IMR-90 (cell line): Measurements from ENCODE around the gene OR11A1. TPM values are rescaled to one million over a fixed set of nuclear protein-coding genes. Genes with fewer than 3 reads are reported as not detected.

Source experiments
- ATAC-seq: fragments of 200-7000 bp; cut with Tn5 transposase; 2 replicates; pipeline ENCODE4 v1.9.1; 2020; ENCODE audit warnings: low read depth, mild to moderate bottlenecking, moderate library complexity
- BruUV-seq: library from RNA; stranded (reverse); fragments of 400-500 nt; replicated peaks from 2 replicates; lab custom pipeline; 2021; lab: Mats Ljungman, UMichigan
- CTCF ChIA-PET: fragments of 300-600 bp; formaldehyde crosslinking; extraction: SDS; loops from one replicate; lab custom pipeline; 2021; ENCODE audit warnings: antibody characterized with exemption; lab: Yijun Ruan, JAX
- POLR2A ChIA-PET: fragments of 300-600 bp; sonication (Branson Sonifier 250); formaldehyde crosslinking; loops from one replicate; lab custom pipeline; 2022; ENCODE audit warnings: antibody characterized with exemption; ENCODE audit not compliant: unreplicated experiment; lab: Charles Lee
- DNase-seq: peaks from one replicate; pipeline ENCODE4 v3.0.0; 2013
- H2AFZ ChIP-seq: replicated peaks from 2 replicates; pipeline ENCODE3; 2013; ENCODE audit warnings: low read length, mild to moderate bottlenecking; ENCODE audit not compliant: poor library complexity
- H2AK5ac ChIP-seq: 2 replicates; pipeline ENCODE4 v1.6.1; 2013; ENCODE audit warnings: low read depth, low read length, inconsistent platforms
- H2AK9ac ChIP-seq: replicated peaks from 2 replicates; pipeline ENCODE3; 2013; ENCODE audit warnings: mild to moderate bottlenecking, low read depth, low read length, moderate library complexity; ENCODE audit not compliant: poor library complexity
- H2BK120ac ChIP-seq: 2 replicates; pipeline ENCODE4 v1.6.1; 2013; ENCODE audit warnings: low read depth, low read length, inconsistent platforms
- H2BK15ac ChIP-seq: 3 replicates; pipeline ENCODE4 v1.6.1; 2013; ENCODE audit warnings: low read depth, low read length, inconsistent platforms
- H2BK20ac ChIP-seq: 2 replicates; pipeline ENCODE4 v1.6.1; 2013; ENCODE audit warnings: low read depth, mild to moderate bottlenecking, inconsistent platforms, low read length, moderate library complexity
- H2BK5ac ChIP-seq: 2 replicates; pipeline ENCODE4 v1.6.1; 2013; ENCODE audit warnings: mild to moderate bottlenecking, low read depth, low read length, inconsistent platforms; ENCODE audit not compliant: poor library complexity, severe bottlenecking
- H3K14ac ChIP-seq: replicated peaks from 2 replicates; pipeline ENCODE4 v1.6.1; 2013; ENCODE audit warnings: low read depth, low read length, inconsistent platforms
- H3K18ac ChIP-seq: 2 replicates; pipeline ENCODE4 v1.6.1; 2013; ENCODE audit warnings: low read depth, low read length, control low read depth
- H3K23ac ChIP-seq: 2 replicates; pipeline ENCODE4 v1.6.1; 2013; ENCODE audit warnings: low read depth, low read length, inconsistent platforms
- H3K27ac ChIP-seq: 2 replicates; pipeline ENCODE4 v1.5.1; 2013; ENCODE audit warnings: mild to moderate bottlenecking, control low read depth, low read length; ENCODE audit not compliant: insufficient read depth
- H3K27me3 ChIP-seq: 2 replicates; pipeline ENCODE4 v1.6.1; 2013; ENCODE audit warnings: low read length; ENCODE audit not compliant: control insufficient read depth, insufficient read depth
- H3K36me3 ChIP-seq: 2 replicates; pipeline ENCODE4 v1.6.1; 2013; ENCODE audit warnings: low read length, mixed read lengths; ENCODE audit not compliant: control insufficient read depth, insufficient read depth
- H3K4ac ChIP-seq: 2 replicates; pipeline ENCODE4 v1.6.1; 2013; ENCODE audit warnings: low read depth, low read length, inconsistent platforms
- H3K4me1 ChIP-seq: 2 replicates; pipeline ENCODE4 v1.6.1; 2013; ENCODE audit warnings: low read length, mixed read lengths; ENCODE audit not compliant: control insufficient read depth, insufficient read depth
- H3K4me2 ChIP-seq: 2 replicates; pipeline ENCODE4 v1.6.1; 2013; ENCODE audit warnings: low read depth, mild to moderate bottlenecking, control low read depth, low read length, moderate library complexity
- H3K4me3 ChIP-seq: 2 replicates; pipeline ENCODE4 v1.5.1; 2013; ENCODE audit warnings: low read depth, mild to moderate bottlenecking, control low read depth, low read length, moderate library complexity; ENCODE audit not compliant: insufficient read depth
- H3K56ac ChIP-seq: 2 replicates; pipeline ENCODE4 v1.6.1; 2013; ENCODE audit warnings: low read length, inconsistent platforms; ENCODE audit not compliant: insufficient read depth; ENCODE audit errors: extremely low read depth
- H3K79me1 ChIP-seq, 2 experiments: 2 replicates each; pipeline ENCODE4 v1.6.1; 2013; ENCODE audit warnings: low read length in 2 of 2, inconsistent platforms in 1 of 2, low read depth in 1 of 2
- H3K9ac ChIP-seq: 2 replicates; pipeline ENCODE4 v1.6.1; 2013; ENCODE audit warnings: low read depth, low read length, control low read depth
- H3K9me1 ChIP-seq: 2 replicates; pipeline ENCODE4 v1.6.1; 2013; ENCODE audit warnings: low read length, inconsistent platforms; ENCODE audit not compliant: insufficient read depth
- H3K9me3 ChIP-seq: 2 replicates; pipeline ENCODE4 v1.6.1; 2013; ENCODE audit warnings: low read length; ENCODE audit not compliant: control insufficient read depth, insufficient read depth
- H4K20me1 ChIP-seq: 2 replicates; pipeline ENCODE4 v1.6.1; 2013; ENCODE audit warnings: low read length, inconsistent platforms; ENCODE audit not compliant: insufficient read depth
- H4K5ac ChIP-seq: 2 replicates; pipeline ENCODE4 v1.6.1; 2013; ENCODE audit warnings: mild to moderate bottlenecking, low read depth, low read length, control low read depth
- H4K8ac ChIP-seq, 2 experiments: 2 replicates each; pipeline ENCODE4 v1.6.1; 2013; ENCODE audit warnings: low read depth in 2 of 2, low read length in 2 of 2, control low read depth in 1 of 2, inconsistent platforms in 1 of 2
- H4K91ac ChIP-seq: 2 replicates; pipeline ENCODE4 v1.6.1; 2013; ENCODE audit warnings: low read depth, low read length, inconsistent platforms; ENCODE audit not compliant: insufficient read depth
- BHLHE40 ChIP-seq: fragments of 150-350 bp; IDR thresholded peaks from 2 replicates; pipeline ENCODE4 v1.6.1; 2016; ENCODE audit warnings: mild to moderate bottlenecking, low read depth, low read length
- CEBPB ChIP-seq: IDR thresholded peaks from 2 replicates; pipeline ENCODE4 v1.6.1; 2012; ENCODE audit warnings: low read depth, low read length, improper control_type of control experiment
- CHD1 ChIP-seq: IDR thresholded peaks from 2 replicates; pipeline ENCODE4 v1.6.1; 2012; ENCODE audit warnings: low read depth, low read length, improper control_type of control experiment
- FOS ChIP-seq: fragments of 150-350 bp; IDR thresholded peaks from 2 replicates; pipeline ENCODE4 v1.6.1; 2016; ENCODE audit warnings: low read depth, low read length
- MAFK ChIP-seq: IDR thresholded peaks from 2 replicates; pipeline ENCODE4 v1.6.1; 2012; ENCODE audit warnings: low read depth, low read length, improper control_type of control experiment
- MAZ ChIP-seq: IDR thresholded peaks from 2 replicates; pipeline ENCODE4 v1.6.1; 2012; ENCODE audit warnings: low read depth, mild to moderate bottlenecking, low read length, improper control_type of control experiment, moderate library complexity, borderline replicate concordance
- NFE2L2 ChIP-seq: fragments of 150-350 bp; IDR thresholded peaks from 2 replicates; pipeline ENCODE4 v1.6.1; 2016; ENCODE audit warnings: low read depth, mild to moderate bottlenecking, low read length
- POLR2A ChIP-seq: IDR thresholded peaks from 2 replicates; pipeline ENCODE4 v1.6.1; 2012; ENCODE audit warnings: mild to moderate bottlenecking, low read depth, low read length
- RAD21 ChIP-seq: IDR thresholded peaks from 2 replicates; pipeline ENCODE4 v1.6.1; 2012; ENCODE audit warnings: low read length, improper control_type of control experiment
- RCOR1 ChIP-seq: IDR thresholded peaks from 2 replicates; pipeline ENCODE4 v1.6.1; 2012; ENCODE audit warnings: mild to moderate bottlenecking, low read length, improper control_type of control experiment; ENCODE audit not compliant: insufficient replicate concordance
- RFX5 ChIP-seq: IDR thresholded peaks from 2 replicates; pipeline ENCODE4 v1.8.0; 2012; ENCODE audit warnings: low read depth, mild to moderate bottlenecking, low read length, moderate library complexity
- WGBS, 2 experiments: methylation state at CpG; one replicate each; pipeline versions ENCODE4 v1.1.5 to v1.1.7; 2013; ENCODE audit warnings: missing lambda C conversion rate in 2 of 2; ENCODE audit not compliant: insufficient read length in 1 of 2; ENCODE audit errors: extremely low coverage in 2 of 2; 5-methylcytosine and 5-hydroxymethylcytosine counted together
- dilution Hi-C: fragments of 300-500 bp; cut with HindIII; formaldehyde crosslinking; loops from one replicate; pipeline ENCODE4 v1.14.3; 2018; ENCODE audit warnings: low sequenced_read_pairs; ENCODE audit not compliant: unreplicated experiment
- in situ Hi-C: fragments of 300-500 bp; cut with MboI; formaldehyde crosslinking; loops from 3 replicates; pipeline ENCODE4 v1.14.3; 2019; ENCODE audit warnings: low sequenced_read_pairs, inconsistent platforms, mixed read lengths
- intact Hi-C: fragments of 100-400 bp; cut with micrococcal nuclease; formaldehyde crosslinking; loops from 2 replicates; pipeline ENCODE4 v1.10.0; 2022
- polyA plus RNA-seq, 3 experiments: library from polyadenylated mRNA; depleted of rRNA; stranded (reverse); fragments of >200 nt; gene quantifications; 2 replicates each; pipeline ENCODE4 v1.2.3, GENCODE V29; 2012; ENCODE audit warnings: low replicate concordance in 1 of 3
- total RNA-seq: library from RNA; depleted of rRNA; stranded (reverse); fragments of >200 nt; gene quantifications from 2 replicates; pipeline ENCODE4 v1.2.3, GENCODE V29; 2012
- TF ChIP-seq, protein P1 (sequence below): fragments of 150-350 bp; IDR thresholded peaks from 2 replicates; pipeline ENCODE4 v1.6.1; 2017; ENCODE audit warnings: mild to moderate bottlenecking, antibody characterized with exemption, low read length, low read depth
- TF ChIP-seq, protein P2 (sequence below): conservative IDR thresholded peaks from 2 replicates; pipeline ENCODE4 v1.5.1; 2012; ENCODE audit warnings: mild to moderate bottlenecking, low read depth, low read length, improper control_type of control experiment
- TF ChIP-seq, protein P3 (sequence below): fragments of 150-350 bp; IDR thresholded peaks from 2 replicates; pipeline ENCODE4 v1.6.1; 2016; ENCODE audit warnings: low read depth, mild to moderate bottlenecking, low read length, moderate library complexity, borderline replicate concordance

OR11A1 gene
- total and polyA plus RNA-seq, 2 of the 4 experiments (the other 2 are of a cell fraction), result not detected

DNA sequence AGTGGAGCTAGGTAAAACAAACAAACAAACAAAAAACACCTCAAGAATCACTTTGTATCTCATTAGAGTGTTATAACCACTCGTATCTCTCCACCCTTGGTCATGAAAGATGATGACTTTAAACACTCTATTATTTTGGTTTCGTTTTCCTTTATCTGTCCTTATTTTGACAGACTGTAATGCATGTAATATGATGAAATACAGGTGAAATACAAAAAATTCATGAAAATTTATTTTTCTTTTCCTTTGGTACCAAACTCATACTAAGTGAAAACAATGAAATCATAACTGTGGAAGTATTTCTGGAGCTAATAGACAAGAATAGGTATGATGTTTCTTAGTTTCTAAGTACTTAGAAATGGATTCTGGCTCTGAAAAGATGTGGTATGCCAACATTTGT is 57.3 kb downstream of the OR11A1 start:
- H3K23ac ChIP-seq, result no peak overlapping the region
- POLR2A ChIA-PET, result no interaction called here
- CTCF ChIA-PET, result no interaction called here
- no peak overlapping the region for H3K18ac ChIP-seq
- H3K9ac ChIP-seq, result no peak overlapping the region
- H3K9me3 ChIP-seq, result 0 out of 2 replicates have a peak, but pooled peaks cover 3% of the 10 kb centered on the region
- in situ Hi-C loops (no loop called here), intact Hi-C loops (no loop called here), dilution Hi-C loops (no loop called here)
- no peak overlapping the region for H3K4me2 ChIP-seq
- H2BK20ac ChIP-seq, result no peak overlapping the region
- no peaks in the 10 kb centered on the region for H3K36me3 ChIP-seq
- H3K4me3 ChIP-seq, result no peak overlapping the region
- no peak overlapping the region for H3K56ac ChIP-seq
- H3K14ac ChIP-seq, result no peak overlapping the region
- no peak overlapping the region for H2BK15ac ChIP-seq
- TF ChIP-seq NFE2L2 (no peak), CEBPB (no peak), RAD21 (no peak), POLR2A (no peak), FOS (no peak), CHD1 (no peak), RCOR1 (no peak), RFX5 (no peak), MAFK (no peak), BHLHE40 (no peak), MAZ (no peak)
- TF ChIP-seq, protein P1, sequence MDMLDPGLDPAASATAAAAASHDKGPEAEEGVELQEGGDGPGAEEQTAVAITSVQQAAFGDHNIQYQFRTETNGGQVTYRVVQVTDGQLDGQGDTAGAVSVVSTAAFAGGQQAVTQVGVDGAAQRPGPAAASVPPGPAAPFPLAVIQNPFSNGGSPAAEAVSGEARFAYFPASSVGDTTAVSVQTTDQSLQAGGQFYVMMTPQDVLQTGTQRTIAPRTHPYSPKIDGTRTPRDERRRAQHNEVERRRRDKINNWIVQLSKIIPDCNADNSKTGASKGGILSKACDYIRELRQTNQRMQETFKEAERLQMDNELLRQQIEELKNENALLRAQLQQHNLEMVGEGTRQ, result no peak
- TF ChIP-seq, protein P2, sequence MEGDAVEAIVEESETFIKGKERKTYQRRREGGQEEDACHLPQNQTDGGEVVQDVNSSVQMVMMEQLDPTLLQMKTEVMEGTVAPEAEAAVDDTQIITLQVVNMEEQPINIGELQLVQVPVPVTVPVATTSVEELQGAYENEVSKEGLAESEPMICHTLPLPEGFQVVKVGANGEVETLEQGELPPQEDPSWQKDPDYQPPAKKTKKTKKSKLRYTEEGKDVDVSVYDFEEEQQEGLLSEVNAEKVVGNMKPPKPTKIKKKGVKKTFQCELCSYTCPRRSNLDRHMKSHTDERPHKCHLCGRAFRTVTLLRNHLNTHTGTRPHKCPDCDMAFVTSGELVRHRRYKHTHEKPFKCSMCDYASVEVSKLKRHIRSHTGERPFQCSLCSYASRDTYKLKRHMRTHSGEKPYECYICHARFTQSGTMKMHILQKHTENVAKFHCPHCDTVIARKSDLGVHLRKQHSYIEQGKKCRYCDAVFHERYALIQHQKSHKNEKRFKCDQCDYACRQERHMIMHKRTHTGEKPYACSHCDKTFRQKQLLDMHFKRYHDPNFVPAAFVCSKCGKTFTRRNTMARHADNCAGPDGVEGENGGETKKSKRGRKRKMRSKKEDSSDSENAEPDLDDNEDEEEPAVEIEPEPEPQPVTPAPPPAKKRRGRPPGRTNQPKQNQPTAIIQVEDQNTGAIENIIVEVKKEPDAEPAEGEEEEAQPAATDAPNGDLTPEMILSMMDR, result no peak
- TF ChIP-seq, protein P3, sequence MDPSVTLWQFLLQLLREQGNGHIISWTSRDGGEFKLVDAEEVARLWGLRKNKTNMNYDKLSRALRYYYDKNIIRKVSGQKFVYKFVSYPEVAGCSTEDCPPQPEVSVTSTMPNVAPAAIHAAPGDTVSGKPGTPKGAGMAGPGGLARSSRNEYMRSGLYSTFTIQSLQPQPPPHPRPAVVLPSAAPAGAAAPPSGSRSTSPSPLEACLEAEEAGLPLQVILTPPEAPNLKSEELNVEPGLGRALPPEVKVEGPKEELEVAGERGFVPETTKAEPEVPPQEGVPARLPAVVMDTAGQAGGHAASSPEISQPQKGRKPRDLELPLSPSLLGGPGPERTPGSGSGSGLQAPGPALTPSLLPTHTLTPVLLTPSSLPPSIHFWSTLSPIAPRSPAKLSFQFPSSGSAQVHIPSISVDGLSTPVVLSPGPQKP, result no peak
- no TSS peak for BruUV-seq
- no CpG with 5 or more reads among the region's 2 CpGs for WGBS, 2 experiments
- ATAC-seq (no peak), DNase-seq (no peak)
- no peak overlapping the region for H3K27ac ChIP-seq
- H2BK120ac ChIP-seq, result no peak overlapping the region
- no peak overlapping the region for H2BK5ac ChIP-seq
- no peak overlapping the region for H2AK5ac ChIP-seq
- H3K79me1 ChIP-seq, result no peaks in the 10 kb centered on the region
- H3K9me1 ChIP-seq, result no peaks in the 10 kb centered on the region
- H4K5ac ChIP-seq, result no peak overlapping the region
- H4K20me1 ChIP-seq, result no peaks in the 10 kb centered on the region
- H3K4me1 ChIP-seq, result no peaks in the 10 kb centered on the region
- no peak overlapping the region for H2AK9ac ChIP-seq
- no peak overlapping the region for H4K91ac ChIP-seq
- no peak overlapping the region for H4K8ac ChIP-seq
- no peak overlapping the region for H2AFZ ChIP-seq
- H3K27me3 ChIP-seq, result no peaks in the 10 kb centered on the region
- no peak overlapping the region for H3K4ac ChIP-seq
